Esophagus muscularis mucosa (tissue), 4 donors: ENCODE measurements around the gene PRKACG. TPM values are rescaled to one million over a fixed set of nuclear protein-coding genes. Genes with fewer than 3 reads are reported as not detected.

Experiments used
- DNase-seq: peaks from one replicate; pipeline ENCODE4 v3.0.0-alpha.2; 2017; ENCODE audit errors: extremely low spot score
- H3K27ac ChIP-seq, 4 donors: fragments of 200-600 bp; sonication (generic); replicated peaks in 1 of 4; 1 replicate in 3 of 4; 2 replicates in 1 of 4; pipeline ENCODE4 v1.5.1; 2016 to 2019; ENCODE audit warnings: mild to moderate bottlenecking in 1 of 4
- H3K27me3 ChIP-seq, 4 donors: fragments of 200-600 bp; sonication (generic); one replicate each; pipeline versions ENCODE4 v1.5.1 to v1.6.0; 2016 to 2019
- H3K36me3 ChIP-seq, 4 donors: fragments of 200-600 bp; sonication (generic); one replicate each; pipeline ENCODE4 v1.5.1; 2016 to 2019
- H3K4me1 ChIP-seq, 4 donors: fragments of 200-600 bp; sonication (generic); one replicate each; pipeline ENCODE4 v1.5.1; 2016 to 2019
- H3K4me3 ChIP-seq, 4 donors: fragments of 200-600 bp; sonication (generic); 1 replicate in 2 of 4; 2 replicates in 2 of 4; pipeline ENCODE4 v1.5.1; 2016 to 2019; ENCODE audit warnings: mild to moderate bottlenecking in 4 of 4, moderate library complexity in 1 of 4
- H3K9me3 ChIP-seq, 4 donors: fragments of 200-600 bp; sonication (generic); 1 replicate in 3 of 4; 2 replicates in 1 of 4; pipeline ENCODE4 v1.5.1; 2016 to 2019
- EP300 ChIP-seq: sonication (generic); formaldehyde crosslinking; IDR thresholded peaks from one replicate; pipeline ENCODE4 v1.6.1; 2017; ENCODE audit warnings: antibody characterized with exemption
- POLR2A ChIP-seq: fragments of 450-650 bp; IDR thresholded peaks from one replicate; pipeline ENCODE4 v1.6.1; 2017; ENCODE audit warnings: antibody characterized with exemption, moderate library complexity, mild to moderate bottlenecking, low read depth
- POLR2AphosphoS5 ChIP-seq, 2 donors: sonication (generic); formaldehyde crosslinking; IDR thresholded peaks; one replicate each; pipeline ENCODE4 v1.6.1; 2017; ENCODE audit warnings: antibody characterized with exemption in 2 of 2
- WGBS: methylation state at CpG from one replicate; pipeline ENCODE4 v1.1.5; 2018; 5-methylcytosine and 5-hydroxymethylcytosine counted together
- intact Hi-C: fragments of 100-400 bp; cut with DNase I; formaldehyde crosslinking; loops from one replicate; pipeline ENCODE4 v1.15.1; 2023
- total RNA-seq, 4 donors: library from RNA; depleted of rRNA; stranded (reverse); fragments of >200 nt; gene quantifications; one replicate each; pipeline versions ENCODE4 v1.1.0 to v1.2.1, GENCODE V29; 2016
- TF ChIP-seq, protein P1 (sequence below), 3 experiments: fragments of 200-600 bp in 2 of 3; fragments of 450-650 bp in 1 of 3; sonication (generic) in 2 of 3; IDR thresholded peaks; one replicate each; pipeline ENCODE4 v1.5.1; 2017 to 2019; ENCODE audit warnings: antibody characterized with exemption in 3 of 3, mild to moderate bottlenecking in 2 of 3, moderate library complexity in 1 of 3

PRKACG gene
- total RNA-seq, 4 donors from 2014 or later, result not detected

DNA sequence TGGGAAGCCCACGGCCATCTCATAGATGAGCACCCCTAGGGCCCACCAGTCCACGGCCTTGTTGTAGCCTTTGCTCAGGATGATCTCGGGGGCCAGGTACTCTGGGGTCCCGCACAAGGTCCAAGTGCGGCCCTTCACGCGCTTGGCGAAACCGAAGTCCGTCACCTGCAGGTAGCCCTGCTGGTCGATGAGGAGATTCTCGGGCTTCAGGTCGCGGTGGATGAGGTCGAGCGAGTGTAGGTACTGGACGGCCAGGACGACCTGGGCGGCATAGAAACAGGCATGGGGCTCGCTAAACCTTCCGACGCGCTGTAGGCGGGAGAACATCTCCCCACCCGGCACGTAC is 558 bp downstream of the PRKACG start:
- Histone ChIP-seq H3K27me3 (no peaks in the 10 kb centered on the region), H3K36me3 (no peaks in the 10 kb centered on the region), H3K27ac (no peak overlapping the region), H3K4me3 (no peak overlapping the region), H3K4me1 (peaks cover 5 to 15% (median 11%) of the 10 kb centered on the region in 4 donors), H3K9me3 (no peaks in the 10 kb centered on the region)
- intact Hi-C loops, result no loop called here
- TF ChIP-seq EP300 (no peak), POLR2A (no peak), POLR2AphosphoS5 (IDR thresholded peaks at IDR 0.05) (no peak)
- TF ChIP-seq, protein P1, sequence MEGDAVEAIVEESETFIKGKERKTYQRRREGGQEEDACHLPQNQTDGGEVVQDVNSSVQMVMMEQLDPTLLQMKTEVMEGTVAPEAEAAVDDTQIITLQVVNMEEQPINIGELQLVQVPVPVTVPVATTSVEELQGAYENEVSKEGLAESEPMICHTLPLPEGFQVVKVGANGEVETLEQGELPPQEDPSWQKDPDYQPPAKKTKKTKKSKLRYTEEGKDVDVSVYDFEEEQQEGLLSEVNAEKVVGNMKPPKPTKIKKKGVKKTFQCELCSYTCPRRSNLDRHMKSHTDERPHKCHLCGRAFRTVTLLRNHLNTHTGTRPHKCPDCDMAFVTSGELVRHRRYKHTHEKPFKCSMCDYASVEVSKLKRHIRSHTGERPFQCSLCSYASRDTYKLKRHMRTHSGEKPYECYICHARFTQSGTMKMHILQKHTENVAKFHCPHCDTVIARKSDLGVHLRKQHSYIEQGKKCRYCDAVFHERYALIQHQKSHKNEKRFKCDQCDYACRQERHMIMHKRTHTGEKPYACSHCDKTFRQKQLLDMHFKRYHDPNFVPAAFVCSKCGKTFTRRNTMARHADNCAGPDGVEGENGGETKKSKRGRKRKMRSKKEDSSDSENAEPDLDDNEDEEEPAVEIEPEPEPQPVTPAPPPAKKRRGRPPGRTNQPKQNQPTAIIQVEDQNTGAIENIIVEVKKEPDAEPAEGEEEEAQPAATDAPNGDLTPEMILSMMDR (IDR thresholded peaks at IDR 0.05), result no peak
- WGBS, result 94% methylated on average over 14 of the region's 26 CpGs
- no peak for DNase-seq

DNA sequence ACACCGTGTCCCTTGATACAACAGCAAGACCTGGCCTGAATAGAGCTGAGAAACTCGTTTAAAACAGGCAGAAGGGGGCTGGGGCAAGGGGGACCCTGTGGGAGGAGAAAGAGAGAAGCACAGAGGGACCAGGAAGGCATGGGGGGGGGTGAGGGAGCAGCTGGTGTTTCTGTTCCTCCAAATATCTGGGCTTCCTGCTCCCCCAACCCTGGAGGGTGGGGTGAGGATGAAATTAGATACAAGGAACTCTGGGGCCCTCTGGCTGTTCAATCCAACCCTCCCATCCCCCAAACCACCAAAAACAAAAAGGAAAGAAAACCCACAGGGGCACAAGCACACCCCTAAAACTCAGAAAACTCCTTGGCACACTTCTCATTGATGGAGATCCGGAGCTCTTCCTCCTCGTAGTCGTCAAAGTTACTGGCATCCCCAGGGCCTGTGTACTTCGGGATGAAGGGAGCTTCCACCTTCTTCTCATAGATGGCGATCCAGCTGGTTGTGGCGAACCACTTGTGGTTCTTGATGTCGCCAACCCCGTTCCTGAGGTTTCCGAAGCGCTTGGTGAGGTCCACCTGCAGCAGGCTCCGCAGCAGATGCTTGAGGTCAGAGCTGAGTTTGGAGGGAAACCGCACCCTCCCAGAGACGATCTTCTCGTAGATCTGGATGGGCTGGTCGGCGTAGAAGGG is 1.1 kb downstream of the PRKACG start:
- TF ChIP-seq POLR2A (no peak), POLR2AphosphoS5 (IDR thresholded peaks at IDR 0.05) (no peak), EP300 (no peak)
- TF ChIP-seq, protein P1 (IDR thresholded peaks at IDR 0.05), result no peak
- Histone ChIP-seq H3K4me3 (no peak overlapping the region), H3K4me1 (peaks cover 5 to 15% (median 11%) of the 10 kb centered on the region in 4 donors), H3K9me3 (no peaks in the 10 kb centered on the region), H3K27ac (no peak overlapping the region), H3K36me3 (no peaks in the 10 kb centered on the region), H3K27me3 (no peaks in the 10 kb centered on the region)
- WGBS, result 72% methylated on average over 18 of the region's 18 CpGs
- intact Hi-C loops, result no loop called here
- no peak for DNase-seq

DNA sequence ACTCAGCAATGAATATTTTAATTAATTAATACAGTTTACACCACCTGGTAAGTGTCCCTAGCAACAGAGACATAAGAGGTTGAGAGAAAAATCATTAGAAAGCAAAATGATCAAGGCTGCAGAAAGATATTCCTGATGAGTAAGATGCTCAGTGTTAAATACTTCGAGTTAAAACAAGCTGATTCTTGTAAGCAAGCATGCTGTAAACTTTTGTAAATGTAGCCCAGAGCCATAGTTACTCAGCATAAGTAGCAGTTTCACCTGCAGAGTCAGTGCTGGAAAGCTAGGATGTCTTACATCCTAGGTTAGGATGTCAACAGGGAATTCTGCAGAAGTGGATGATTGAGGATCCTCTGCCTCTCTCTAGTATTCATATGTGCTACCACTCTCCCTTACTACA is 4.2 kb downstream of the PRKACG start:
- TF ChIP-seq POLR2A, result no peak
- TF ChIP-seq EP300, result no peak
- TF ChIP-seq POLR2AphosphoS5 (IDR thresholded peaks at IDR 0.05), result no peak
- TF ChIP-seq, protein P1 (IDR thresholded peaks at IDR 0.05), result no peak
- intact Hi-C loops, result no loop called here
- H3K4me1 ChIP-seq, result no peaks in the 10 kb centered on the region

DNA sequence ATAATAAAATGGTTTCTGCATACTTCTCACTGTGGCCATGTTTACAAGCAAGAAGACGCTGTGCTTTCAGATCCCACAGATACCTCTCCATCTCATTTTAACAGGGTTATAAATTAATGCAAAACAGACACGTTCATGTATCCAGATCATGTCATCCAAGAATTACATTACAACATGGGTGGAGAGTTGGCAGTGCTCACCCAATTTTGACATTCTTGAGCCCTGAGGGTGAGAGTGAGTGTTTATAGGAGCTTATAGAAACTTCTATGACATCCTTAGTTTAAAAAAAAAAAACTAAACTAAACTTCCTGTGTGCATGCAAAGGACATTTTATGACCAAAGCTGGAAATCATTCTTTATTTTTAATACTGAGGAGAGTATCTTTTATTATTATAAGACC is 9.1 kb downstream of the PRKACG start:
- TF ChIP-seq, protein P1 (IDR thresholded peaks at IDR 0.05), result no peak
- TF ChIP-seq POLR2AphosphoS5 (IDR thresholded peaks at IDR 0.05) (no peak), EP300 (no peak), POLR2A (no peak)
- Histone ChIP-seq H3K4me1 (no peaks in the 10 kb centered on the region), H3K36me3 (no peaks in the 10 kb centered on the region), H3K4me3 (no peak overlapping the region), H3K27ac (no peak overlapping the region), H3K27me3 (no peaks in the 10 kb centered on the region), H3K9me3 (no peaks in the 10 kb centered on the region)
- DNase-seq, result no peak
- WGBS, result 32% methylated on average over 2 of the region's 2 CpGs
- intact Hi-C loops, result no loop called here

More for the DNA sequence above, 4.2 kb downstream of the PRKACG start:
- no peak overlapping the region for H3K27ac ChIP-seq
- H3K27me3 ChIP-seq, result no peaks in the 10 kb centered on the region
- H3K9me3 ChIP-seq, result no peaks in the 10 kb centered on the region
- H3K4me3 ChIP-seq, result no peak overlapping the region
- DNase-seq, result no peak
- no peaks in the 10 kb centered on the region for H3K36me3 ChIP-seq
- 57% methylated on average over 1 of the region's 1 CpG for WGBS

DNA sequence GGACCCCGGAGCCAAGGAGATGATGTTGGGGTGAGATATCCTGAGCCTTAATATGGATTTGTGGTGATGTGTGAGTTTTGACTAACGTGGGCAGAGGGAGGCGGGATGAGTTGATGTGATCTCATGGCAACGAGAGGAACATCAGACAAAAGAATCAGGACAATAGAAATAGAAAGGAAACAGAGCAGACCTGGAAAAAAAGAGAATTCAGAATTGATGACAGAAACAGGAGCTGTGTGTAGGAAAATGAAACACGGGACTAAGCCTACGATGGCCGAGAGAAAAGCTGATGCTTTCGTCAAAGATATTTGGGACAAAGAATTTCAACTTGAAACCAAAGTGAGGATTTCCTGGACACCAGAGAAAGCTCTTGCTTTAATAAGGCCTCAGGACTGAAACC is 10.9 kb downstream of the PRKACG start:
- Histone ChIP-seq H3K4me3 (no peak overlapping the region), H3K27ac (no peak overlapping the region), H3K9me3 (no peaks in the 10 kb centered on the region), H3K27me3 (no peaks in the 10 kb centered on the region), H3K36me3 (no peaks in the 10 kb centered on the region), H3K4me1 (peaks cover 0 to 12% (median 2%) of the 10 kb centered on the region in 4 donors)
- no peak for TF ChIP-seq POLR2A
- TF ChIP-seq, protein P1 (IDR thresholded peaks at IDR 0.05), result no peak
- no peak for TF ChIP-seq POLR2AphosphoS5 (IDR thresholded peaks at IDR 0.05)
- TF ChIP-seq EP300, result no peak
- DNase-seq, result no peak
- 76% methylated on average over 8 of the region's 8 CpGs for WGBS
- intact Hi-C loops, result no loop called here
